ENCODE measurements around the gene WDR87. TPM values are rescaled to one million over a fixed set of nuclear protein-coding genes. Genes with fewer than 3 reads are reported as not detected.

The WDR87 gene
- not detected for polyA plus RNA-seq (2012; ENCODE audit: insufficient read depth, insufficient read length, low read depth)

- no peak for DNase-seq
- H3K36me3 ChIP-seq: no peaks in the 10 kb centered on the region
- H3K27me3 ChIP-seq: no peaks in the 10 kb centered on the region
- peak within 1 kb of the TSS; percentile 92 for H3K4me3 ChIP-seq (ENCODE audit: low read depth, low read length)
- H3K9me3 ChIP-seq: no peaks in the 10 kb centered on the region
- TF ChIP-seq CTCF (IDR thresholded peaks at IDR 0.05; ENCODE audit: low read depth, low read length): no peak
- H3K4me1 ChIP-seq: no peaks in the 10 kb centered on the region
Observed at GRCh38 chr19:37905946-37906868, at the start of gene WDR87. Gene WDR87, minus strand, starts transcription at chr19:37906594. Its CDS starts 8,355 bp downstream, at chr19:37898239.

- peak overlapping the region; percentile 11; the same call in 1 of the 2 replicates for H3K4me3 ChIP-seq (ENCODE audit: low read depth, low read length)
- H3K4me1 ChIP-seq: peaks cover 3% of the 10 kb centered on the region; the same call in 1 of the 2 replicates
- no peak for DNase-seq
- no peaks in the 10 kb centered on the region for H3K9me3 ChIP-seq
- TF ChIP-seq CTCF (IDR thresholded peaks at IDR 0.05; ENCODE audit: low read depth, low read length): no peak
- H3K36me3 ChIP-seq: no peaks in the 10 kb centered on the region
- no peaks in the 10 kb centered on the region for H3K27me3 ChIP-seq
Observed at GRCh38 chr19:37955986-37956385, 49.6 kb upstream of the WDR87 start.

GRCh38 chr19:37954421-37954874 lies 48.1 kb upstream of the WDR87 start:
- H3K9me3 ChIP-seq: no peaks in the 10 kb centered on the region

GRCh38 chr19:37953918-37954303 lies 47.5 kb upstream of the WDR87 start:
- no peaks in the 10 kb centered on the region for H3K9me3 ChIP-seq
- peaks cover 3% of the 10 kb centered on the region; the same call in 1 of the 2 replicates for H3K4me1 ChIP-seq
- no peaks in the 10 kb centered on the region for H3K36me3 ChIP-seq
- H3K4me3 ChIP-seq (ENCODE audit: low read depth, low read length): no peak overlapping the region
- no peak for DNase-seq
- no peak for TF ChIP-seq CTCF (IDR thresholded peaks at IDR 0.05; ENCODE audit: low read depth, low read length)
- no peaks in the 10 kb centered on the region for H3K27me3 ChIP-seq

More at GRCh38 chr19:37954421-37954874, 48.1 kb upstream of the WDR87 start:
- Histone ChIP-seq H3K36me3 (no peaks in the 10 kb centered on the region), H3K27me3 (no peaks in the 10 kb centered on the region), H3K4me3 (ENCODE audit: low read depth, low read length) (no peak overlapping the region), H3K4me1 (peaks cover 3% of the 10 kb centered on the region; the same call in 1 of the 2 replicates)
- TF ChIP-seq CTCF (IDR thresholded peaks at IDR 0.05; ENCODE audit: low read depth, low read length): no peak
- no peak for DNase-seq

- no peak for DNase-seq
- Histone ChIP-seq H3K9me3 (no peaks in the 10 kb centered on the region), H3K4me3 (ENCODE audit: low read depth, low read length) (no peak overlapping the region), H3K36me3 (no peaks in the 10 kb centered on the region), H3K4me1 (peaks cover 3% of the 10 kb centered on the region; the same call in 1 of the 2 replicates), H3K27me3 (no peaks in the 10 kb centered on the region)
- TF ChIP-seq CTCF (IDR thresholded peaks at IDR 0.05; ENCODE audit: low read depth, low read length): no peak
Observed at GRCh38 chr19:37953171-37953917, 47.0 kb upstream of the WDR87 start.

Measured in BE2C (cell line).